Muscle of leg (tissue), 11 donors: ENCODE results near the gene TAF1. TPM values are rescaled to one million over a fixed set of nuclear protein-coding genes. Genes with fewer than 3 reads are reported as not detected.
A peak's percentile ranks its signal among the peaks of the same experiment; 100 is the strongest.
"Not testable (repeated sequence)": the region's sequence is repeated elsewhere in the genome, so short reads cannot be mapped to it uniquely, and the experiment has no call there.

ENCODE experiments used
- DNase-seq: peaks from one replicate; pipeline ENCODE4 v3.0.0; 2013
- H3K27ac ChIP-seq: one replicate; pipeline ENCODE4 v1.5.1; 2013; ENCODE audit warnings: mild to moderate bottlenecking, low read length, control low read depth
- H3K27me3 ChIP-seq: one replicate; pipeline ENCODE4 v1.6.1; 2013; ENCODE audit warnings: low read length; ENCODE audit not compliant: control insufficient read depth, insufficient read depth
- H3K36me3 ChIP-seq: one replicate; pipeline ENCODE4 v1.6.1; 2013; ENCODE audit warnings: low read length; ENCODE audit not compliant: control insufficient read depth, insufficient read depth
- H3K4me1 ChIP-seq: one replicate; pipeline ENCODE4 v1.6.1; 2013; ENCODE audit warnings: low read length; ENCODE audit not compliant: control insufficient read depth, insufficient read depth
- H3K4me3 ChIP-seq: one replicate; pipeline ENCODE4 v1.5.1; 2013; ENCODE audit warnings: low read length, control low read depth
- H3K9me3 ChIP-seq: replicated peaks from 2 replicates; pipeline ENCODE4 v1.6.1; 2013; ENCODE audit warnings: low read depth, low read length; ENCODE audit not compliant: control insufficient read depth
- WGBS: methylation state at CpG from one replicate; pipeline ENCODE4 v1.1.5; 2013; ENCODE audit warnings: missing lambda C conversion rate; ENCODE audit not compliant: insufficient coverage; 5-methylcytosine and 5-hydroxymethylcytosine counted together
- polyA plus RNA-seq, 8 donors: library from polyadenylated mRNA; unstranded; fragments of 120-200 nt; gene quantifications; one replicate each; pipeline versions ENCODE4 v1.2.1 to v1.2.3, GENCODE V29; 2013; ENCODE audit warnings: inconsistent platforms in 1 of 8, low replicate concordance in 1 of 8; ENCODE audit not compliant: insufficient read length in 8 of 8, insufficient read depth in 1 of 8
- total RNA-seq: library from RNA; stranded (reverse); fragments of 120-200 nt; gene quantifications from one replicate; pipeline ENCODE4 v1.2.4, GENCODE V29; 2013

Gene TAF1
- total and polyA plus RNA-seq, 9 donors, result 19.1 to 32.9 (median 27.6) TPM

DNA sequence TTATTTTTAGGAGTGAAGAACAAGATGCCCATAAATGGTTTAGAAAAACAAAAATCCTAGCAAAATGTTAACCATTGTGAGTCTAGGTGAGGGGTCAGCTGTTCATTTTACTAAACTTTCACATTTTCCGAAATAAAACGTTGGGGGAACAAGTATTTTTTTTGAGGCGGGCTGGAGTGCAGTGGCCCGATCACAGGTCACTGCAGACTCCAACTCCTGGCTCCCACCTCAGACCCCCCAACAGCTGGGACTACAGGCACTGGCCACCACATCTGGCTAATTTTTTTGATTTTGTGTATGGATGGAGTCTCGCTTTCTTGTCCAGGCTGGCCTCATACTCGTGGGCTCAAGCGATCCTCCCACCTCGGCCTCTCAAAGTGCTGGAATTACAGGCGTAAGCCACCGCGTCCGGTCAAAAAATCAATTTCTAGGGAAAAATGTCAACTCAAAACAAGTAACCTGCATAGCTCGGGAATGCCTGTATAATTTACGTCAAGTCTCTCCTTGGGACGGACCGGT lies 742 bp upstream of the TAF1 start:
- peaks cover 8% of the 10 kb centered on the region for H3K36me3 ChIP-seq
- no peak for DNase-seq
- WGBS, result 47% methylated on average over 9 of the region's 16 CpGs

DNA sequence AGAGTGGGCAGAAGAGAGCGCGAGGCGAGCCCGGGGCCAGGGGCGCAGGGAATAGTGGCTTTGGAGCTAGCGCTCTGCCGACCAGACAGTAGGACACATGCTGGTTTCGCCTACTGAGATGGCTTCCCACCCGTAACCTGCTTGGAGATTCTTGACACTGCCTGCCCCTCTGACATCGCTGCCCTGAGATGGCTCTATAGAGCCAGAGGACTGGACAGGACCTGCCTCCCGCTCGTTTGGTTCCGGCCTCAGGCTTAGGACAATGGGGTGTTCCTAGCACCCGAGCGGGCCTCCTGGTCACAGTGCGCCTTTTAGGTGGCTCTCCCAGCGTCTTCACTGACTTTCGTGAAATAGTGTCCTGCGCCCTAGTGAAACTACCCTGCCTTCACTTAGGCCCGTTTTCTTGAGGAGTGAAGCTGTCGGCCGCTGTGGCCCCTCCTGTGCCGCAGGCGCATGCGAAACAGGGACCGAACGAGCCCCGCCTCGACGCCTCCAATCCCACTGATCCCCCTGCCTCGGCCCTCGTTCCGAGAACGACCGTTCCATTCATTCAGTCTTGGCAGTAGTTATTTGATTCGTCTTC lies 608 bp downstream of the TAF1 start:
- Histone ChIP-seq H3K27ac (peak overlapping the region; percentile 94), H3K27me3 (no peaks in the 10 kb centered on the region), H3K36me3 (peaks cover 12% of the 10 kb centered on the region), H3K4me3 (peak overlapping the region; percentile 78), H3K4me1 (peaks cover 9% of the 10 kb centered on the region), H3K9me3 (no peaks in the 10 kb centered on the region)
- DNase-seq, result peak; percentile 43
- WGBS, result 47% methylated on average over 29 of the region's 36 CpGs

More for the DNA sequence above, 742 bp upstream of the TAF1 start:
- H3K4me1 ChIP-seq, result peaks cover 9% of the 10 kb centered on the region
- H3K27ac ChIP-seq, result peak overlapping the region; percentile 74
- H3K27me3 ChIP-seq, result no peaks in the 10 kb centered on the region
- peak overlapping the region; percentile 52 for H3K4me3 ChIP-seq
- H3K9me3 ChIP-seq, result no peaks in the 10 kb centered on the region

GRCh38 chrX:71367396-71367795 lies 1.2 kb downstream of the TAF1 start:
- H3K36me3 ChIP-seq, result peaks cover 12% of the 10 kb centered on the region
- DNase-seq, result peak; percentile 13
- H3K9me3 ChIP-seq, result no peaks in the 10 kb centered on the region
- H3K27ac ChIP-seq, result peak overlapping the region; percentile 94
- no peaks in the 10 kb centered on the region for H3K27me3 ChIP-seq
- peaks cover 9% of the 10 kb centered on the region for H3K4me1 ChIP-seq
- peak overlapping the region; percentile 78 for H3K4me3 ChIP-seq
- WGBS, result 51% methylated on average over 12 of the region's 14 CpGs

GRCh38 chrX:71372388-71372787 lies 6.2 kb downstream of the TAF1 start:
- H3K36me3 ChIP-seq, result peaks cover 24% of the 10 kb centered on the region
- no peak overlapping the region for H3K27ac ChIP-seq
- WGBS, result 88% methylated on average over 3 of the region's 4 CpGs
- DNase-seq, result no peak
- no peaks in the 10 kb centered on the region for H3K9me3 ChIP-seq
- peaks cover 7% of the 10 kb centered on the region for H3K4me1 ChIP-seq
- no peaks in the 10 kb centered on the region for H3K27me3 ChIP-seq
- no peak overlapping the region for H3K4me3 ChIP-seq

DNA sequence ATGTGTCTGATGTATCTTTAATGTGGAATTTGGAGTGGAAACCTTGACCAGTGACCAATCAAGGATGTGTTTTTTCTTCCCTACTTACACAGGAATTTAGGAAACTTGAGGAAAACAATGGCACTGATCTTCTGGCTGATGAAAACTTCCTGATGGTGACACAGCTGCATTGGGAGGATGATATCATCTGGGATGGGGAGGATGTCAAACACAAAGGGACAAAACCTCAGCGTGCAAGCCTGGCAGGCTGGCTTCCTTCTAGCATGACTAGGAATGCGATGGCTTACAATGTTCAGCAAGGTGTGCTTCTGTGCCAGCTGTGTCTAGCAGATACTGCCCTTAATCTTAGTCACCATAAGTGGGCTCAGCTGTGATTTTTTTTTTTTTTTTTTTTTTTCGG lies 12.6 kb downstream of the TAF1 start:
- peaks cover 34% of the 10 kb centered on the region for H3K36me3 ChIP-seq
- H3K4me1 ChIP-seq, result no peaks in the 10 kb centered on the region
- no peak overlapping the region for H3K4me3 ChIP-seq
- 100% methylated on average over 1 of the region's 3 CpGs for WGBS
- peak; percentile 7 for DNase-seq
- no peak overlapping the region for H3K27ac ChIP-seq
- H3K9me3 ChIP-seq, result no peaks in the 10 kb centered on the region
- H3K27me3 ChIP-seq, result no peaks in the 10 kb centered on the region

DNA sequence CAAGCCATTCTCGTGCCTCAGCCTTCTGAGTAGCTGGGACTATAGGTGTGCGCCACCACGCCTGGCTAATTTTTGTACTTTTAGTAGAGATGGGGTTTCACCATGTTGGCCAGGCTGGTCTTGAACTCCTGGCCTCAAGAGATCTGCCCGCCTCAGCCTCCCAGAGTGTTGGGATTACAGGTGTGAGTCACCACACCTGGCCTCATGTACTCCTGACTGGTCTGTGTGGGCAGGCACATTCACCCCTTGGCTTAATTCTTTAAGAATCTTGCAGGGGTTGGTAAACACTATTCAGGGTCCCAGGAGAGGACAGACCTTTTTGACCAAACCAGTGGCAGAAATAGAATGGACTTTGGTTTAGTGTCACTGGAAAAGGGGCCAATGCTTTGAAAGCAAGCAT lies 25.6 kb downstream of the TAF1 start:
- H3K9me3 ChIP-seq, H3K27me3 ChIP-seq, H3K4me1 ChIP-seq, DNase-seq, H3K4me3 ChIP-seq, H3K27ac ChIP-seq: not testable (repeated sequence)
- H3K36me3 ChIP-seq, result peaks cover 45% of the 10 kb centered on the region
- no CpG with 5 or more reads among the region's 4 CpGs for WGBS

DNA sequence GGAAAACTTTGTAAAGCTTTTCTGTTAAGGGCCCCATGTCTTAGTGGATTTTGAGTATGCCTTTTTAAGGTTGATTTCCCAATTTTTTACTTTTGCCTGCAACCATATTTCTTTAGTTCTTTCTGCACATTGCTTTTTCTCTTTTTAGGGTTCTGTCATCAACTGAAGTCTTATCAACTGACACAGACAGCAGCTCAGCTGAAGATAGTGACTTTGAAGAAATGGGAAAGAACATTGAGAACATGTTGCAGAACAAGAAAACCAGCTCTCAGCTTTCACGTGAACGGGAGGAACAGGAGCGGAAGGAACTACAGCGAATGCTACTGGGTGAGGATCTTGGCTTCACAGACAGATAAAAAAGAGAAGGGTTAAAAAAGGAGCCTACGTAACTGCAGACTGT lies 27.8 kb downstream of the TAF1 start:
- no peaks in the 10 kb centered on the region for H3K4me1 ChIP-seq
- no peaks in the 10 kb centered on the region for H3K9me3 ChIP-seq
- no peak for DNase-seq
- no peak overlapping the region for H3K27ac ChIP-seq
- no peaks in the 10 kb centered on the region for H3K27me3 ChIP-seq
- H3K36me3 ChIP-seq, result peaks cover 53% of the 10 kb centered on the region
- H3K4me3 ChIP-seq, result no peak overlapping the region
- 87% methylated on average over 5 of the region's 5 CpGs for WGBS

DNA sequence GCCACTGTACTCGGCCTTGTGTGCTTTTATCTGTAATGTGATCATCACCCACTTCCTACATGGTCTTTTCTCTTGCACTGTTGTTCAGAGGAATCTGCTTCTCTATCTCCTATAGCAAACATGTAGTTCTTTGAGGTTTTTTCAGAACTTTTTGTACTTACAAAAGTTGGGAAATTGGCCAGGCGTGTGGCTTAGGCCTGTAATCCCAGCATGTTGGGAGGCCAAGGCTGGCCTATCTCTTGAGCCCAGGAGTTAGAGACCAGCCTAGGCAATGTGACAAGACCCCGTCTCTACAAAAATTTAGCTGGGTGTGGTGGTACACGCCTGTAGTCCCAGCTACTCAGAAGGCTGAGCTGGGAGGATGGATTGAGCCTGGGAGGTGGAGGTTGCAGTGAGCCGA lies 30.4 kb downstream of the TAF1 start:
- H3K27me3 ChIP-seq, result no peaks in the 10 kb centered on the region
- no peaks in the 10 kb centered on the region for H3K4me1 ChIP-seq
- 83% methylated on average over 3 of the region's 5 CpGs for WGBS
- no peak for DNase-seq
- H3K27ac ChIP-seq, result no peak overlapping the region
- no peak overlapping the region for H3K4me3 ChIP-seq
- peaks cover 51% of the 10 kb centered on the region for H3K36me3 ChIP-seq
- no peaks in the 10 kb centered on the region for H3K9me3 ChIP-seq

DNA sequence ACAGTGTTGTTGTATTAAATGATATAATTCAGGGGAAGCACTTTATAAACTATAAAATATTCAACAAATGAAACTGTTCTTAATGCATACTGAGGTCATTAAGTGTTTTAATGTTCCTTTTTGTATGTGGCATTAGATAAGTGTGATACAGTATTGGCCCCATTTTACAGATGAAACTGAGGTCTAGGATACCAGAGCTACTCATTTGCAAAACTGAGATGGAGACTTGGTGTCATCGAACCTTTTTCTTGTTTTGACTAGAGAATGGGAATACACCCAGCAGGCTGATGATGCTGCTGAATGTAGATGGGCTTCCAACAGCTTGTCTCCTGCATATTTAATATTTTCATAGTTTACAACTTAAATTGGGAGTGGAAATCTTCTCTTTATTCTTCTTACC lies 34.6 kb downstream of the TAF1 start:
- H3K27ac ChIP-seq, result no peak overlapping the region
- H3K36me3 ChIP-seq, result peaks cover 35% of the 10 kb centered on the region

DNA sequence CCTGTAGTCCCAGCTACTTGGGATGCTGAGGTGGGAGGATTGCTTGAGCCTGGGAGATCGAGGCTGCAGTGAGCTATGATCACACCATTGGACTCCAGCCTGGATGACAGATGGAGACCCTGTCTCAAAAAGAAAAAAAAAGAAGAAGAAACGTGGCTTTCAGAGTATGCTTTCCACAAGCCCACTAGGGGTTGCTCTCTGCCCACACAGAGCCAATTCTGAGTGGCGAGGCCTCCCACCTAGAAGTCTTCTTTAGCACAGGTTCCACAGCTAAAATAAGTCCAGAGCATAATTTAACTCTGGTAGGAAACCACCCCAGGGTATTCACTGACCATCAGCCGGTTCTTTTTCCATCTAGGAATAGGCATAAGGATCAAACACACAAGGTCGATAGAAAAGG lies 50.1 kb downstream of the TAF1 start:
- H3K9me3 ChIP-seq, H3K4me1 ChIP-seq, H3K4me3 ChIP-seq, H3K27me3 ChIP-seq, DNase-seq, H3K27ac ChIP-seq: not testable (repeated sequence)
- peaks cover 16% of the 10 kb centered on the region for H3K36me3 ChIP-seq
- no CpG with 5 or more reads among the region's 5 CpGs for WGBS

More for the DNA sequence above, 34.6 kb downstream of the TAF1 start:
- Histone ChIP-seq H3K4me3 (no peak overlapping the region), H3K9me3 (no peaks in the 10 kb centered on the region), H3K4me1 (no peaks in the 10 kb centered on the region), H3K27me3 (no peaks in the 10 kb centered on the region)
- no peak for DNase-seq
- WGBS, result no CpG with 5 or more reads among the region's 1 CpG

- Histone ChIP-seq H3K27me3 (no peaks in the 10 kb centered on the region), H3K4me1 (no peaks in the 10 kb centered on the region), H3K9me3 (no peaks in the 10 kb centered on the region), H3K4me3 (no peak overlapping the region), H3K27ac (no peak overlapping the region), H3K36me3 (peaks cover 22% of the 10 kb centered on the region)
- DNase-seq, result no peak
- WGBS, result 85% methylated on average over 6 of the region's 20 CpGs
Observed at GRCh38 chrX:71420686-71421085, 54.5 kb downstream of the TAF1 start.
